Smooth muscle cell (in vitro differentiated cells): ENCODE measurements around the gene BCAS4. TPM values are rescaled to one million over a fixed set of nuclear protein-coding genes. Genes with fewer than 3 reads are reported as not detected.

Source experiments
- DNase-seq: peaks from one replicate; lab custom pipeline; 2025; ENCODE audit not compliant: unreplicated experiment; lab: John Stamatoyannopoulos, UW
- H2AFZ ChIP-seq: fragments of 200-600 bp; sonication (generic); 2 replicates; pipeline ENCODE4 v1.6.0; 2016; ENCODE audit warnings: antibody characterized with exemption, low read depth, mild to moderate bottlenecking
- H3F3A ChIP-seq: fragments of 200-600 bp; sonication (generic); 2 replicates; pipeline ENCODE4 v1.6.0; 2017; ENCODE audit warnings: antibody characterized with exemption, low read depth
- H3K27ac ChIP-seq: fragments of 200-600 bp; sonication (generic); 2 replicates; pipeline ENCODE4 v1.5.1; 2016; ENCODE audit warnings: low read depth, mild to moderate bottlenecking
- H3K27me3 ChIP-seq: fragments of 200-600 bp; sonication (generic); 2 replicates; pipeline ENCODE4 v1.6.1; 2016; ENCODE audit warnings: low read depth, mild to moderate bottlenecking
- H3K36me3 ChIP-seq: fragments of 200-600 bp; sonication (generic); 2 replicates; pipeline ENCODE4 v1.5.1; 2016; ENCODE audit warnings: low read depth
- H3K4me1 ChIP-seq: fragments of 200-600 bp; sonication (generic); 2 replicates; pipeline ENCODE4 v1.5.1; 2016; ENCODE audit warnings: low read depth
- H3K4me2 ChIP-seq: fragments of 200-600 bp; sonication (generic); 2 replicates; pipeline ENCODE4 v1.6.0; 2016; ENCODE audit warnings: mild to moderate bottlenecking
- H3K4me3 ChIP-seq: fragments of 200-600 bp; sonication (generic); 2 replicates; pipeline ENCODE4 v1.5.1; 2016; ENCODE audit warnings: mild to moderate bottlenecking
- H3K79me2 ChIP-seq: fragments of 200-600 bp; sonication (generic); 2 replicates; pipeline ENCODE4 v1.6.0; 2016; ENCODE audit warnings: low read depth, mild to moderate bottlenecking
- H3K9ac ChIP-seq: fragments of 200-600 bp; sonication (generic); 2 replicates; pipeline ENCODE4 v1.6.0; 2016; ENCODE audit warnings: low read depth
- H3K9me3 ChIP-seq: fragments of 200-600 bp; sonication (generic); replicated peaks from 2 replicates; pipeline ENCODE4 v1.5.1; 2016; ENCODE audit warnings: low read depth
- H4K20me1 ChIP-seq: fragments of 200-600 bp; sonication (generic); 2 replicates; pipeline ENCODE4 v1.6.0; 2016; ENCODE audit warnings: low read depth
- WGBS: methylation state at CpG from one replicate; pipeline ENCODE4 v1.1.7; 2016; ENCODE audit warnings: low lambda C conversion rate; 5-methylcytosine and 5-hydroxymethylcytosine counted together
- polyA plus RNA-seq: library from polyadenylated mRNA; unstranded; fragments of >200 nt; fragmentation: Nextera tagmentation; extraction: Ambion mirVana; gene quantifications from 2 replicates; pipeline ENCODE4 v1.2.1, GENCODE V29; 2016
- total RNA-seq: library from RNA; depleted of rRNA; stranded (reverse); fragments of >200 nt; gene quantifications from 2 replicates; pipeline ENCODE4 v1.2.3, GENCODE V29; 2014
- TF ChIP-seq, protein P1 (sequence below): fragments of 200-600 bp; sonication (generic); IDR thresholded peaks from 2 replicates; pipeline ENCODE4 v1.5.1; 2017; ENCODE audit warnings: borderline replicate concordance, mild to moderate bottlenecking, antibody characterized with exemption; ENCODE audit not compliant: insufficient read depth, poor library complexity, severe bottlenecking

BCAS4 gene
- total and polyA plus RNA-seq, 2 experiments from 2014 or later, result 5.3 to 14.1 TPM

DNA sequence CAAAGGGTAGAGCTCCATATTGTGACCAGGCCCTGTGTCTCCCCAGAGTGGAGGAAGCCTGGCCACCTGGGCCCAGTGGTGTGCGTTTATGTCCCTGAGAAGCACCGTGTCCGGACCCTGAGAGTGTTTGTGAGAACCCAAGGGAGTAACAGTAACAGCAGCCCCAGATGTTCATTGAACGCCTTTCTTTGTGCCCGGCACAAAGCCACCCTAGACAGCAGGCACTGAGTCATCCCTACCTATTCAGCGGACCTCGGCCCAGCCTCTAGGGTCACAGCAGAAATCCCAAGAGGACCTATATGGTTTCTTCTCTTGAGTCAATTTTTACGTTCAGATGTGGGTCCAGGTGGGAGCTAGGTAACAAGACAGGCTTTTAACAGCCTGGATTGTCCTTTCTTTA lies 24.5 kb downstream of the BCAS4 start:
- TF ChIP-seq, protein P1, sequence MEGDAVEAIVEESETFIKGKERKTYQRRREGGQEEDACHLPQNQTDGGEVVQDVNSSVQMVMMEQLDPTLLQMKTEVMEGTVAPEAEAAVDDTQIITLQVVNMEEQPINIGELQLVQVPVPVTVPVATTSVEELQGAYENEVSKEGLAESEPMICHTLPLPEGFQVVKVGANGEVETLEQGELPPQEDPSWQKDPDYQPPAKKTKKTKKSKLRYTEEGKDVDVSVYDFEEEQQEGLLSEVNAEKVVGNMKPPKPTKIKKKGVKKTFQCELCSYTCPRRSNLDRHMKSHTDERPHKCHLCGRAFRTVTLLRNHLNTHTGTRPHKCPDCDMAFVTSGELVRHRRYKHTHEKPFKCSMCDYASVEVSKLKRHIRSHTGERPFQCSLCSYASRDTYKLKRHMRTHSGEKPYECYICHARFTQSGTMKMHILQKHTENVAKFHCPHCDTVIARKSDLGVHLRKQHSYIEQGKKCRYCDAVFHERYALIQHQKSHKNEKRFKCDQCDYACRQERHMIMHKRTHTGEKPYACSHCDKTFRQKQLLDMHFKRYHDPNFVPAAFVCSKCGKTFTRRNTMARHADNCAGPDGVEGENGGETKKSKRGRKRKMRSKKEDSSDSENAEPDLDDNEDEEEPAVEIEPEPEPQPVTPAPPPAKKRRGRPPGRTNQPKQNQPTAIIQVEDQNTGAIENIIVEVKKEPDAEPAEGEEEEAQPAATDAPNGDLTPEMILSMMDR, result no peak
- Histone ChIP-seq H3K79me2 (no peaks in the 10 kb centered on the region), H3K27ac (no peak overlapping the region), H3F3A (no peaks in the 10 kb centered on the region), H4K20me1 (no peaks in the 10 kb centered on the region), H3K4me3 (no peak overlapping the region), H3K9ac (no peak overlapping the region), H3K4me2 (no peak overlapping the region), H3K9me3 (no peaks in the 10 kb centered on the region), H3K27me3 (no peaks in the 10 kb centered on the region), H2AFZ (no peak overlapping the region), H3K4me1 (peaks cover 4% of the 10 kb centered on the region), H3K36me3 (no peaks in the 10 kb centered on the region)
- WGBS, result 100% methylated on average over 8 of the region's 8 CpGs
- DNase-seq, result no peak

DNA sequence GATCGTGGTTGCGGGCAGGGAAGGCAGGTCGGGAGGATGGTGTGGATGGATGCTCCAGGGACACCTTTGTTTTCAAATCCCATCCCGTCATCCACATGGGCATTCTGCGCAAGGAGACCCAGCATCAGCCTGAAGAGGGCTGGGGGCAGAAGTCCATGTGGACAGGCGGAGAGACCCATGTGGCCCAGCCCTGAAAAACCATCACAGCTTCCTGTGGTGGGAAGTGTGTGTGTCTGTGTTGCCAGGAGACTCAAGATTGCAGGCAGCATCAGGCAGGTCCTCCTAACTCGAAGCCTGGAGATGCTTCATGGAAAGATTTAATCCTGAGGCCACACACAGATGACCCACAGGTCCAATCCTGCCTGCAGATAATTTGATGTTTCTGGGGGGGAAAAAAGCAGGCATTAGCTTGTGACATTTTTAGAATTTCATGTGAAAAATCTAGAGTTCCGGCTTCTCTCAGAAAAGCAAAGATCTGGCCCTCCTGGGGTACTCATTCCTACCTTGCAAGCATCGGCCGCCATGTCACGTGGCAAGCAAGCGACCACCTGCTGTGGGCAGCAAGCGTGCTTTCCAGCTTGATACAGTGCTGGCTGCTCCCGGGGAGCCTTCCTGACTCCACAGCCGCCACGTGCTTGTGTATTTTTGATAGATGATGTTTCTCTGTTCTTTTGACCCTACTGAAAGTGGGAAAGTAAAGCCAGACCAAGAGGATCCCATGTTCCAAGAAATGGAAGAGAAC lies 25.8 kb downstream of the BCAS4 start:
- Histone ChIP-seq H3K79me2 (no peaks in the 10 kb centered on the region), H3K36me3 (no peaks in the 10 kb centered on the region), H3K4me2 (no peak overlapping the region), H3F3A (no peaks in the 10 kb centered on the region), H3K27ac (no peak overlapping the region), H3K9me3 (no peaks in the 10 kb centered on the region), H3K27me3 (no peaks in the 10 kb centered on the region), H3K4me3 (no peak overlapping the region), H4K20me1 (no peaks in the 10 kb centered on the region), H3K4me1 (peaks cover 4% of the 10 kb centered on the region), H3K9ac (no peak overlapping the region), H2AFZ (no peak overlapping the region)
- 89% methylated on average over 16 of the region's 16 CpGs for WGBS
- no peak for DNase-seq
- TF ChIP-seq, protein P1, result no peak

DNA sequence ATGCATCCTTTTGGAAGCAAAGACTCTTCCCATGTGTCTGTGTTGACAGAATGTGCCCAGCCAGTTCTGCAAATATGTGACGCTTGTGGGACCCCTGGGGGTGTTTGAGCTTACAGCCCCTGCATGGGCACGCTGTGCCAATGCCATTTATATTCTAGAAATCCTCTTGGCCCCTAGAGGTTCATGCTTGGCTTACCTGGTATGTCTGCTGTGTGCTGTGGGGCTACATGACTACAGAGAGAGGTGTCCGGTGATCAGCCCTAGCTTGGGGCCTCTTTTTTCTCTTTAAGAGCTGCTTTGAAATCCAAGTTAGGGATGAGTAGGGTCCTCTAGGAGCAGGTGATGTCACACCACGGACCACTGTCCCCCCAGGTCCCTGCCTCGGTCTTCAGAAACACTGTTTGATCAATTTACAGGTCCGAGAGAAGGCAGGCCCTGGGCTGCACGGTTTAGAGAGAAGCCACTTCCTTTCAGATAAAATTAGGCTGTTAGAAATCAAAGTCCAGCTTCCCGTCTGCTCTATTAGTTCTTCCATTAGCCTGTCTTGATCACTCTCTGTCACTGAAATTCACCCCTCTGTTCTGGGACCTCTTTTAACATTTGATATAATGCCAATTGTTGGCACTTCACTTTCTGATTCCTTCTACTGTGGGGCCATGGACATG lies 26.5 kb downstream of the BCAS4 start:
- H4K20me1 ChIP-seq, result no peaks in the 10 kb centered on the region
- WGBS, result 87% methylated on average over 8 of the region's 8 CpGs
- H3K9ac ChIP-seq, result no peak overlapping the region
- TF ChIP-seq, protein P1, result no peak
- H2AFZ ChIP-seq, result no peak overlapping the region
- no peaks in the 10 kb centered on the region for H3F3A ChIP-seq
- no peak overlapping the region for H3K4me3 ChIP-seq
- DNase-seq, result no peak
- H3K9me3 ChIP-seq, result no peaks in the 10 kb centered on the region
- peaks cover 4% of the 10 kb centered on the region for H3K4me1 ChIP-seq
- H3K79me2 ChIP-seq, result no peaks in the 10 kb centered on the region
- no peaks in the 10 kb centered on the region for H3K27me3 ChIP-seq
- H3K27ac ChIP-seq, result no peak overlapping the region
- no peak overlapping the region for H3K4me2 ChIP-seq
- no peaks in the 10 kb centered on the region for H3K36me3 ChIP-seq
